KMS-11 (cell line): Measurements from ENCODE around the gene SYNDIG1.

ENCODE experiments used
- H2AFZ ChIP-seq: fragments of 200-600 bp; sonication (generic); 2 replicates; pipeline ENCODE4 v1.6.1; 2016; ENCODE audit warnings: antibody characterized with exemption, mixed run types, low read depth
- H3K27ac ChIP-seq: fragments of 200-600 bp; sonication (generic); 2 replicates; pipeline ENCODE4 v1.6.1; 2016; ENCODE audit warnings: mild to moderate bottlenecking, mixed run types
- H3K27me3 ChIP-seq: fragments of 200-600 bp; sonication (generic); 2 replicates; pipeline ENCODE4 v1.6.1; 2017; ENCODE audit warnings: mild to moderate bottlenecking, low read depth, mixed run types, moderate library complexity; ENCODE audit not compliant: insufficient read depth
- H3K36me3 ChIP-seq: fragments of 200-600 bp; sonication (generic); 2 replicates; pipeline ENCODE4 v1.6.1; 2017; ENCODE audit warnings: mild to moderate bottlenecking, mixed run types; ENCODE audit not compliant: insufficient read depth
- H3K4me1 ChIP-seq: fragments of 200-600 bp; sonication (generic); 2 replicates; pipeline ENCODE4 v1.6.1; 2016; ENCODE audit warnings: mild to moderate bottlenecking, low read depth, mixed run types; ENCODE audit not compliant: poor library complexity, severe bottlenecking
- H3K4me2 ChIP-seq: fragments of 200-600 bp; sonication (generic); 2 replicates; pipeline ENCODE4 v1.7.0; 2016; ENCODE audit warnings: mild to moderate bottlenecking, mixed run types
- H3K4me3 ChIP-seq: fragments of 200-600 bp; sonication (generic); IDR thresholded peaks from 2 replicates; pipeline ENCODE4 v1.6.1; 2017; ENCODE audit warnings: low read depth, low read length, mixed read lengths; ENCODE audit not compliant: insufficient read depth
- H3K79me2 ChIP-seq: fragments of 200-600 bp; sonication (generic); 2 replicates; pipeline ENCODE4 v1.6.1; 2016; ENCODE audit warnings: low read depth, mixed run types; ENCODE audit not compliant: insufficient read depth
- H3K9ac ChIP-seq: fragments of 200-600 bp; sonication (generic); 2 replicates; pipeline ENCODE4 v1.6.1; 2016; ENCODE audit warnings: mild to moderate bottlenecking, mixed run types
- H4K20me1 ChIP-seq: fragments of 200-600 bp; sonication (generic); 2 replicates; pipeline ENCODE4 v1.6.1; 2016; ENCODE audit warnings: mild to moderate bottlenecking, mixed run types; ENCODE audit not compliant: insufficient read depth
- TF ChIP-seq, protein P1 (sequence below): fragments of 200-600 bp; sonication (generic); conservative IDR thresholded peaks from 2 replicates; pipeline ENCODE4 v1.6.1; 2017; ENCODE audit warnings: low read depth, mild to moderate bottlenecking, antibody characterized with exemption, low read length, moderate library complexity, mixed read lengths

The SYNDIG1 gene

GRCh38 chr20:24439737-24440387 is 29.6 kb upstream of the SYNDIG1 start:
- Histone ChIP-seq H3K27ac (no peak overlapping the region), H3K4me3 (no peak overlapping the region), H4K20me1 (no peaks in the 10 kb centered on the region), H2AFZ (no peak overlapping the region), H3K4me2 (no peak overlapping the region), H3K9ac (no peak overlapping the region), H3K79me2 (no peaks in the 10 kb centered on the region), H3K36me3 (no peaks in the 10 kb centered on the region), H3K4me1 (no peaks in the 10 kb centered on the region), H3K27me3 (no peaks in the 10 kb centered on the region)
- TF ChIP-seq, protein P1, sequence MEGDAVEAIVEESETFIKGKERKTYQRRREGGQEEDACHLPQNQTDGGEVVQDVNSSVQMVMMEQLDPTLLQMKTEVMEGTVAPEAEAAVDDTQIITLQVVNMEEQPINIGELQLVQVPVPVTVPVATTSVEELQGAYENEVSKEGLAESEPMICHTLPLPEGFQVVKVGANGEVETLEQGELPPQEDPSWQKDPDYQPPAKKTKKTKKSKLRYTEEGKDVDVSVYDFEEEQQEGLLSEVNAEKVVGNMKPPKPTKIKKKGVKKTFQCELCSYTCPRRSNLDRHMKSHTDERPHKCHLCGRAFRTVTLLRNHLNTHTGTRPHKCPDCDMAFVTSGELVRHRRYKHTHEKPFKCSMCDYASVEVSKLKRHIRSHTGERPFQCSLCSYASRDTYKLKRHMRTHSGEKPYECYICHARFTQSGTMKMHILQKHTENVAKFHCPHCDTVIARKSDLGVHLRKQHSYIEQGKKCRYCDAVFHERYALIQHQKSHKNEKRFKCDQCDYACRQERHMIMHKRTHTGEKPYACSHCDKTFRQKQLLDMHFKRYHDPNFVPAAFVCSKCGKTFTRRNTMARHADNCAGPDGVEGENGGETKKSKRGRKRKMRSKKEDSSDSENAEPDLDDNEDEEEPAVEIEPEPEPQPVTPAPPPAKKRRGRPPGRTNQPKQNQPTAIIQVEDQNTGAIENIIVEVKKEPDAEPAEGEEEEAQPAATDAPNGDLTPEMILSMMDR: no peak

GRCh38 chr20:24441661-24442060 is 27.8 kb upstream of the SYNDIG1 start:
- no peak overlapping the region for H3K9ac ChIP-seq
- no peaks in the 10 kb centered on the region for H4K20me1 ChIP-seq
- no peaks in the 10 kb centered on the region for H3K4me1 ChIP-seq
- no peak overlapping the region for H2AFZ ChIP-seq
- H3K36me3 ChIP-seq: no peaks in the 10 kb centered on the region
- TF ChIP-seq, protein P1: no peak
- H3K27me3 ChIP-seq: no peaks in the 10 kb centered on the region
- no peak overlapping the region for H3K4me3 ChIP-seq
- H3K79me2 ChIP-seq: no peaks in the 10 kb centered on the region
- no peak overlapping the region for H3K4me2 ChIP-seq
- H3K27ac ChIP-seq: no peak overlapping the region

GRCh38 chr20:24442909-24443308 is 26.5 kb upstream of the SYNDIG1 start:
- Histone ChIP-seq H3K4me1 (no peaks in the 10 kb centered on the region), H3K27ac (no peak overlapping the region), H3K4me3 (no peak overlapping the region), H3K4me2 (no peak overlapping the region), H3K9ac (no peak overlapping the region), H3K36me3 (no peaks in the 10 kb centered on the region), H3K27me3 (no peaks in the 10 kb centered on the region), H2AFZ (no peak overlapping the region), H3K79me2 (no peaks in the 10 kb centered on the region), H4K20me1 (no peaks in the 10 kb centered on the region)
- TF ChIP-seq, protein P1: no peak

DNA sequence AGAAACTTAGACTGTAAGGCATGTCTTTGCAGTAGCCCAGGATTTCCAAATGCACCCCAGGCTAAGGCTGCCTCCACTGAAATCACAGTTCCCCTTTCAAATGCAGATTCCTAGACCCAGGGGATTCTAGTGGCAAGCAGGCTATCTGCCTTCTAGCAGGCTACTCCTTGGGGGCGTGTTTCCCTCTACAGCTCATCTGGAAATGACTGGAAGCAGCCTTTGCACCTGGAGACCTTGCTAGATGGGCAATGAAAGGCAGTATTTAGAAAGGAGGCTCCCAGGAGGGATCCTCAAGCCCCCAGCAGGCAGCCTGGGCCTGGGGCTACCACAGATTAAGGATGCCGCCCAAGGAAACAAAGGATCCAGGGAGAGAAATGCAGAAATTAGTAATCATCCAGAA is 26.0 kb upstream of the SYNDIG1 start:
- TF ChIP-seq, protein P1: no peak
- Histone ChIP-seq H2AFZ (no peak overlapping the region), H4K20me1 (no peaks in the 10 kb centered on the region), H3K9ac (no peak overlapping the region), H3K79me2 (no peaks in the 10 kb centered on the region), H3K36me3 (no peaks in the 10 kb centered on the region), H3K27me3 (no peaks in the 10 kb centered on the region), H3K4me2 (no peak overlapping the region), H3K4me1 (no peaks in the 10 kb centered on the region), H3K27ac (no peak overlapping the region), H3K4me3 (no peak overlapping the region)
